ENCODE data around the gene AGPAT3. TPM values are rescaled to one million over a fixed set of nuclear protein-coding genes. Genes with fewer than 3 reads are reported as not detected.

AGPAT3 gene
- polyA plus RNA-seq, 2 of the 4 experiments (the other 2 are of a cell fraction) = 18.2 to 20.3 TPM

GRCh38 chr21:43865540-43866259 lies 677 bp downstream of the AGPAT3 start:
- Histone ChIP-seq H3K9me3 (no peaks in the 10 kb centered on the region), H3K27ac (peak overlapping the region; percentile 96 to 97), H3K4me3 (peak overlapping the region; percentile 98), H3K4me1 (peaks cover 10% of the 10 kb centered on the region; the same call in 2 of the 3 replicates), H3K4me2 (peak overlapping the region; percentile 91)
- whole genome bisulfite sequencing (ENCODE audit: missing lambda C conversion rate) = 2% methylated on average over 9 of the region's 59 CpGs
- POLR2A ChIA-PET = interaction anchor here (0.7 kb wide), 1 partner anchor 49 kb away, joined by 4 read pairs; no protein-coding TSS in a partner anchor
- ATAC-seq = peak; percentile 40 to 57; a peak in 4 of 6 replicates
- FAIRE-seq = no peak
- TF ChIP-seq FOSB (CRISPR knock-in tag; IDR thresholded peaks at IDR 0.05) = no peak
- TF ChIP-seq TFCP2L1 (CRISPR knock-in tag; IDR thresholded peaks at IDR 0.05) = no peak
- TF ChIP-seq ZSCAN20 (CRISPR knock-in tag; IDR thresholded peaks at IDR 0.05) = no peak
- no peak for TF ChIP-seq NPAS2 (CRISPR knock-in tag; IDR thresholded peaks at IDR 0.05; ENCODE audit: borderline replicate concordance)
- no peak for TF ChIP-seq TP53 (CRISPR knock-in tag; IDR thresholded peaks at IDR 0.05)
- TF ChIP-seq USF2 (IDR thresholded peaks at IDR 0.05) = no peak
- TF ChIP-seq RARB (CRISPR knock-in tag; IDR thresholded peaks at IDR 0.05) = no peak
- TF ChIP-seq, protein P1, sequence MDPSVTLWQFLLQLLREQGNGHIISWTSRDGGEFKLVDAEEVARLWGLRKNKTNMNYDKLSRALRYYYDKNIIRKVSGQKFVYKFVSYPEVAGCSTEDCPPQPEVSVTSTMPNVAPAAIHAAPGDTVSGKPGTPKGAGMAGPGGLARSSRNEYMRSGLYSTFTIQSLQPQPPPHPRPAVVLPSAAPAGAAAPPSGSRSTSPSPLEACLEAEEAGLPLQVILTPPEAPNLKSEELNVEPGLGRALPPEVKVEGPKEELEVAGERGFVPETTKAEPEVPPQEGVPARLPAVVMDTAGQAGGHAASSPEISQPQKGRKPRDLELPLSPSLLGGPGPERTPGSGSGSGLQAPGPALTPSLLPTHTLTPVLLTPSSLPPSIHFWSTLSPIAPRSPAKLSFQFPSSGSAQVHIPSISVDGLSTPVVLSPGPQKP (IDR thresholded peaks at IDR 0.05; ENCODE audit: low read depth, low read length) = no peak
- TF ChIP-seq, protein P2, sequence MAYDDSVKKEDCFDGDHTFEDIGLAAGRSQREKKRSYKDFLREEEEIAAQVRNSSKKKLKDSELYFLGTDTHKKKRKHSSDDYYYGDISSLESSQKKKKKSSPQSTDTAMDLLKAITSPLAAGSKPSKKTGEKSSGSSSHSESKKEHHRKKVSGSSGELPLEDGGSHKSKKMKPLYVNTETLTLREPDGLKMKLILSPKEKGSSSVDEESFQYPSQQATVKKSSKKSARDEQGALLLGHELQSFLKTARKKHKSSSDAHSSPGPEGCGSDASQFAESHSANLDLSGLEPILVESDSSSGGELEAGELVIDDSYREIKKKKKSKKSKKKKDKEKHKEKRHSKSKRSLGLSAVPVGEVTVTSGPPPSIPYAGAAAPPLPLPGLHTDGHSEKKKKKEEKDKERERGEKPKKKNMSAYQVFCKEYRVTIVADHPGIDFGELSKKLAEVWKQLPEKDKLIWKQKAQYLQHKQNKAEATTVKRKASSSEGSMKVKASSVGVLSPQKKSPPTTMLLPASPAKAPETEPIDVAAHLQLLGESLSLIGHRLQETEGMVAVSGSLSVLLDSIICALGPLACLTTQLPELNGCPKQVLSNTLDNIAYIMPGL (CRISPR knock-in tag; IDR thresholded peaks at IDR 0.05; ENCODE audit: borderline replicate concordance) = no peak
- no peak for TF ChIP-seq ZFP36 (IDR thresholded peaks at IDR 0.05; ENCODE audit: borderline replicate concordance, partially characterized antibody)
- DNase-seq (ENCODE audit: low read depth in 1 of 2, low spot score in 1 of 2) = peak in 1 of 2 experiments; percentile 30
- CTCF ChIA-PET = no interaction called here

DNA sequence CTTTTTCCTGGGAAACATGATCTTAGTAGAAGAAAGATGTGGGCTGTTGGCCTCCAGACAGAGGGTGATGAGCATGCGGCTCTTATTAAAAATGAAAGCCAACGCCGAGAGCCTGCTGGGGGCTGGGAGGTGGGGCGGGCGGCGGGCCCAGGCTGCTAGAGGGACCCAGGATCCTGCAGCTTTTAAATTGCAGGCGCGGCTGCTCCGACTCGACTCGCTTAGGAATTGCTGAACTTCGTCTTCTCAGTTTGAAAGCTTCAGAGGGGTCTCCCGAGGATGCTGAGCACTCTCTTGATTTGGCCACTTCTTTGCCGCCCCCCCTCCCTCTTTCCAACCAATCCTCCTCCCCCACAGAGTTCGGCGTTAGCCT lies 1.2 kb downstream of the AGPAT3 start:
- FAIRE-seq = no peak
- 23% methylated on average over 13 of the region's 16 CpGs for WGBS (ENCODE audit: missing lambda C conversion rate)
- ATAC-seq = peak in 1 of 2 experiments; percentile 55; a peak in 3 of 6 replicates

More for the DNA sequence above, 1.2 kb downstream of the AGPAT3 start:
- ChIA-PET CTCF (no interaction called here), POLR2A (interaction anchor here (0.7 kb wide), 1 partner anchor 48 kb away, joined by 4 read pairs; no protein-coding TSS in a partner anchor)
- H3K4me1 ChIP-seq = peaks cover 10% of the 10 kb centered on the region; the same call in 2 of the 3 replicates
- H3K27ac ChIP-seq = peak overlapping the region; percentile 96 to 97
- peak overlapping the region; percentile 98 for H3K4me3 ChIP-seq
- TF ChIP-seq ATOH8 (CRISPR knock-in tag; IDR thresholded peaks at IDR 0.05; ENCODE audit: low read depth) (no peak), FOSL2 (IDR thresholded peaks at IDR 0.05) (no peak), FOSL2 (CRISPR knock-in tag; IDR thresholded peaks at IDR 0.05) (no peak), ESRRA (IDR thresholded peaks at IDR 0.05; ENCODE audit: borderline replicate concordance, low read length) (no peak), RARB (CRISPR knock-in tag; IDR thresholded peaks at IDR 0.05) (no peak), TP53 (CRISPR knock-in tag; IDR thresholded peaks at IDR 0.05) (no peak), CBX2 (IDR thresholded peaks at IDR 0.05; ENCODE audit: borderline replicate concordance, low read depth) (no peak), HOXB5 (CRISPR knock-in tag; IDR thresholded peaks at IDR 0.05) (no peak), HES2 (IDR thresholded peaks at IDR 0.05) (no peak), CBX8 (IDR thresholded peaks at IDR 0.05) (no peak), RCOR1 (IDR thresholded peaks at IDR 0.05; ENCODE audit: low read depth, low read length) (no peak), MAFK (IDR thresholded peaks at IDR 0.05; ENCODE audit: partially characterized antibody) (no peak)
- TF ChIP-seq, protein P1 (IDR thresholded peaks at IDR 0.05; ENCODE audit: low read depth, low read length) = no peak
- no peak for DNase-seq (ENCODE audit: low read depth in 1 of 2, low spot score in 1 of 2)
- no peaks in the 10 kb centered on the region for H3K9me3 ChIP-seq
- peak overlapping the region; percentile 91 for H3K4me2 ChIP-seq
